NCI-H2227 (cell line): Measurements from ENCODE around the gene CYP2A6.
"Not testable (repeated sequence)": the region's sequence is repeated elsewhere in the genome, so short reads cannot be mapped to it uniquely, and the experiment has no call there.

Source experiments
- DNase-seq: peaks from one replicate; lab custom pipeline; 2025; ENCODE audit not compliant: unreplicated experiment; lab: John Stamatoyannopoulos, UW

Gene CYP2A6

DNA sequence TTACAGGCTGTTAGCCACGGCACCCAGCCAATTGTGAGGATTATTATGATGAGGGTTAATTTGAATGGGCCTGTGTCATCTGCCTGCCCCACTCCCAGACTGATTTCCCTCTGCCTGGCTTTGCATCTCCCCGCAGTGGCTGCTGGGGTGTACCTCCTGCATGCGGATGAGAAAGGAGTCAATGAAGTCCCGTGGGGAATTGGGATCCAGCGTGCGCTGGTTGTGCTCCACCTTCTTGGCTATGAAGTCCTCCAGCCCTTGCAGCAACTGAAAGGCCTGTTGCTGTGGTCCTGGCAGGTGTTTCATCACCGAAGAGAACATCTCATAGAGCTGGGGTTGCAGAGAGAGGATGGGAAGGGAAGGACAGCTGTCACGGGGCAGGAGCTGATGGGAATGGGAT is 3.5 kb downstream of the CYP2A6 start:
- DNase-seq, result not testable (repeated sequence)

DNA sequence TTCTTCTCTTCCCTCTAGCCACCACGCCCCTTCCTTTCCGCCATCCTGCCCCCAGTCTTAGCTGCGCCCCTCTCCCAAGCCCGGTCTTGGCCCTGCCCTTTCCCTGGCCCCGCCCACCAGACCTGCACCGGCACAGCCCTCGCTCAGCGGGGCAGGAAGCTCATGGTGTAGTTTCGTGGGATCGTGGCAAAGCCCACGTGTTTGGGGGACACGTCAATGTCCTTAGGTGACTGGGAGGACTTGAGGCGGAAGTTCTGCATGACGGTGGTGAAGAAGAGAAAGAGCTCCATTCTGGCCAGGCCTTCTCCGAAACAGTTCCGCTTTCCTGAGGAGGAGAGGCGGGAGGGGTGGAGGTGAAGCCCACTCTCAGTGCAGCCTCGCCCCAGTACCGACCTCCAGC is 6.6 kb downstream of the CYP2A6 start:
- peak; percentile 58 for DNase-seq

DNA sequence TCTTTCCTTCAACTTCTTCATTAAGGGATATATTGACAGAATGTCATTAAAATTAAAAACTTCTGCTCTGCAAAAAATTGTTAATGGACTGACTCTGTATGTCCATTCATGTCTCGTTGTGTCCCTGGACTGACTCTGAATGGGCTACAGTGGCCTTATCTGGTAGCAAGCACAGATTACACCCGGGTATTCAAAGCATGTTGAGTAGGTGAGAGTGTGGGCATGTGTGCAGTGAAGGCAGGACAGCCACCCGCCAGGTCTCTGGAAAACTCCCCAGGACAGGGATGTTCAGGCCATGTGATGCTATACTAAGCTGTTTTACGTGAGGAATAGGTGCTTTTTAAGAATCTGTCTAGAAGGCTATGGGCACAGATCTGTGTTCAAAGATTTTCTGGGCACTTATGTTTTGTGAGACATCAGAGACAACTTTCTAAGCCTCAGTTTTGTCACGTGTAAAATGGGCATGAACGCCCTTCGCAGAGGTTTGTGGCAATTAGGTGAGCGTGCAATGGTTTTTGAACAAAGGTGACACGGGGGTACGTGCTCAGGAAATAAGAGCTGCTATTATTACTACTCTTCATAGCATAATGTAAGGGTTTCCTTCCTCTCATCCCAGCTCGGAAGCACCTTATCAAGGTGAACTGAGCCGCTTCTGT is 7.1 kb downstream of the CYP2A6 start:
- not testable (repeated sequence) for DNase-seq

DNA sequence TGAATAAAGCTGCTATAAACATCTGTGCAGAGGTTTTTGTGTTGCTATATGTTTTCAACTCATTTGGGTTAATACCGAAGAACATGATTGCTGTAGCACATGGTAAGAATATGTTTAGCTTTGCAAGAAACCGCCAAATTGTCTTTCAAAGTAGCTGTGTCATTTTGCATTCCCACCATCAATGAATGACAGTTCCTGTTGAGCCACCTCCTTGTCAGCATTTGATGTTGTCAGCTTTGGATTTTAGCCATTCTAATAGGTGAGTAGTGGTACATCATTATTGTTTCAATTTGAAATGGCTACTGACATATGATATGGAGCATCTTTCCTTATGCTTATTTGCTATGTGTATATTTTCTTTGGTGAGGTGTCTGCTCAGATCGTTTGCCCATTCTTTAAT is 8.2 kb downstream of the CYP2A6 start:
- not testable (repeated sequence) for DNase-seq

DNA sequence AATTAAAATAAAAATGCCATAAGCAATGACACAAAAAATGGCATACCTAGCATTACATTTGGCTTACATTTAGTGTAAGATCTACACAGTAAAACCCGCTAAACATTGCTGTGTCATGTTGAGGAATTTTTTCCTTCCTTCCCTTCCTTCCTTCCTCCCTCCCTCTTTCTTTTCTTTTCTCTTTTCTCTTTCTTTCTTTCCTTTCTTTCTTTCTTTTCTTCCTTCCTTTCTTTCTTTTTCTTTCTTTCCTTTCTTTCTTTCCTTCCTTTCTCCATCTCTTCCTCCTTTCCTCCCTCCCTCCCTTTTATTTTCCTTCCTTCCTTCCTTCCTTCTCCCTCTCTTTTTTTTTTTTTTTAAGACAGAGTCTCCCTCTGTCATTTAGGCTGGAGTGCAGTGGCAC is 11.8 kb downstream of the CYP2A6 start:
- DNase-seq, result not testable (repeated sequence)

DNA sequence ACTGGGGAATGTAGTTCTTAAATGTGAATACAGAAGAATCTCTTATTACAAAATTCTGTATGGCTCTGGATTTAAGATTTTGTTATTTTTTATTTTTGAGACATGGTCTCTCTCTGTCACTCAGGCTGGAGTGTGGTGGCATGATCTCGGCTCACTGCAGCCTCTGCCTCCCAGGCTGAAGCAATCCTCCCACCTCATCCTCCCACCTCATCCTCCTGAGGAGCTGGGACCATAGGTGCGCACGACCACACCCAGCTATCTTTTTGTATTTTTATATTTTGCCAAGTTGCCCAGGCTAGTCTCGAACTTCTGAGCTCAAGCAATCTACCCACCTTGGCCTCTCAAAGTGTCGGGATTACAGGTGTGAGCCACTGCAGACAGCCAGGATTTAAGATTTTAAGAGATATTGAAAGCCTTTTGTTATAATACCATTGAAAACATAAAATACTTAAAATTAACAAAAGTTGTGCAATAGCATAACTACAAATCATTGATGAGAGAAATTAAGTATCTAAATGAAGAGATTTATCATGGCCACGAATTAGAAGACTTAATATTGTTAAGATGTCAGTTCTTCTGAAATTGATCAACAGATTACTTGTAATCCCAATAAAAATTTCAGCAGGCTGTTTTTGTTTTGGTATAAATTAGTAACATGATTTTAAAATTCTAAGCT is 13.4 kb downstream of the CYP2A6 start:
- no peak for DNase-seq

DNA sequence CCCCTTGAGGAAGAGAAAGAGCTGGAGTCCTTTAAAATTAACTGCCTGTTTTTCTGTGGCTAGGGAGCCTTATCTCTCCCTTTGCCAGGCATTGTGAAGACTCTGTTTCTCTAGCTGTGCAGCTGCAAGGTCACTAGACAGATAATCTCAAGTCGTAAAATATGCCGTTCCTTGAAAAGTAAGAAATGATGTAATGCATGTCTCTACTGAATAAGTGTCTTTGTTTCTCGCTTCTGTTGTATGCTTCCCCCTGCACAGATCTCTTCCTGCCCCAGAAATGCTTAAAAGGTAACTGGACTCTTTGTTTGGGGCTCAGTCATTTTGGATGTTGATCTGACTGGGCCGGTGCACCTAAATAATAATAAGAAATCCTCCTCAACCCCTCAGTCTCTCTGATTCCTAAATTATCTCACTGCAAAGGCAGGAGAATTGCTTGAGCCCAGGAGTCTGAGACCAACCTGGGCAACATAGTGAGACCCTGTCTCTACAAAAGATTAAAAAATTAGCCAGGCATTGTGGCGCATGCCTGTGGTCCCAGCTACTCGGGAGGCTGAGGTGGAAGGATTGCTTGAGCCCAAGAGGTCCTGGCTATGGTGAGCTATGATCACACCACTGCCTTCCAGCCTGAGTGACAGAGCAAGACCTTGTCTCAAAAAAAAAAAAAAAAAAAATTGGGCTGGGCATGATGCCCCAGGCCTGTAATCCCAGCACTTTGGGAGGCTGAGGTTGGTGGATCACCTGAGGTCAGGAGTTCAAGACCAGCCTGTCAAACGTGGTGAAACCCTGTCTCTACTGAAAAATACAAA is 16.3 kb downstream of the CYP2A6 start:
- not testable (repeated sequence) for DNase-seq

DNA sequence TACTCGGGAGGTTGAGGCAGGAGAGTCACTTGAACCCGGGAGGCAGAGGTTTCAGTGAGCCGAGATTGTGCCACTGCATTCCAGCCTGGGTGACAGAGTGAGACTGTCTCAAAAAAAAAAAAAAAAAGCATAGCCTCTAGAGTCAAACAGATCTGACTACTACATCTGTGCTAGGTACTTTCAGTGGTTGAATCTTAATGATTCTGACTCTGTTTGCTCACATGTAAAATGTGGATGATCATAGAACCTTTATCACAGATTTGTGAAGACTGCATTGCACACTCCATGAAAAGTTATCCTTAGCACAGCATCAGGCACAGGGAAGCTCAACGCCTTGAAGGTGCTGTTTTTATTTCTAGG is 17.8 kb downstream of the CYP2A6 start:
- not testable (repeated sequence) for DNase-seq

DNA sequence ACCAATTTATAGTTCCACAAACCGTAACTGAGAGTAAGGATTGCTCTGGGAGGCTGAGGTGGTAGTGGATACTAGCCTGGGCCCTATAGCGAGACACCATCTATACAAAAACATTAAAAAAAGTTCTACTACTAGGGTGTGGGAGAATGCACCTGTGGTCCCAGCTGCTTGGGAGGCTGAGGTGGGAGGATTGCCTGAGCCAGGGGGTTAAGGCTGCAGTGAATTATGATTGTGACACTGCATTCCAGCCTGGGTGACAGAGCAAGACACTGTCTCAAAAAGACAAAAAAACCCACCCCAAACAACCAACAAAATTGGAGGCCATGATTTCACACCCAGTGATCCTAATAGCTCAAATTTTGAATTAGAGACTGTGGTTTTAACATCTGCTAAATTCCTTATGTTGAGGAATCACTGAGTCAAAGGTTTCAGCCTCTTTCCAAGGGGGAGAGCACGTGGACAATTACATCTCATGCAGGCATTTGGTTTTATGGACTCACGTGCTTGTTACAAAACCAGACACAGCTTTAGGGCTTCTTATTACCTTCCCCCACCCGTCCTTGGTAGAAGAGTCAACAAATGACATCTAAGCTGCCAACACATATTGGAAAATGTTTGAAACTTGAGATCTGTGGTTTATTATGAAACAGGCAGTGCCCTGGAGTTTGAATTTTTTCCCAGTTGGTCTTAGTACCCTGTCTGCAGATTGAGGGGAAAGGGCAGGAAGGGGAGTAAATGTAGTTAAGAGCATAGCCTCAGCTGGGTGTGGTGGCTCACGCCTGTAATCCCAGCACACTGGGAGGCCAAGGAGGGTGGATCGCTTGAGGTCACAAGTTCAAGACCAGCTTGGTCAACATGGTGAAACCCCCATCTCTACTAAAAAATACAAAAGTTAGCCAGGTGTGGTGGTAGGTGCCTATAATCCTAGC is 18.5 kb downstream of the CYP2A6 start:
- no peak for DNase-seq

DNA sequence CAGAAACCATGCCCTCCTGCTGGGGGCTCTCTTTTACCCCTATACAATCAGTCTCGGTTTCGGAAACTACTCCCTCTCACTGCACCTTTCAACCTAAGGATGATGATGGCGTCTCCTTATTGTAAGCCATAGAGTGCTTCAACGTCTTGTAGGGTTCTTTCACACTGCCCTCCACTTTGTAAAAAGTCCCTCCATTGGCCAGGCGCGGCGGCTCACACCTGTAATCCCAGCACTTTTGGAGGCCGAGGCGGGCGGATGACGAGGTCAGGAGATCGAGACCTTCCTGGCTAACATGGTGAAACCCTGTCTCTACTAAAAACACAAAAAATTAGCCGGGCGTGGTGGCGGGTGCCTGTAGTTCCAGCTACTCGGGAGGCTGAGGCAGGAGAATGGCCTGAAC is 19.5 kb downstream of the CYP2A6 start:
- DNase-seq, result not testable (repeated sequence)

DNA sequence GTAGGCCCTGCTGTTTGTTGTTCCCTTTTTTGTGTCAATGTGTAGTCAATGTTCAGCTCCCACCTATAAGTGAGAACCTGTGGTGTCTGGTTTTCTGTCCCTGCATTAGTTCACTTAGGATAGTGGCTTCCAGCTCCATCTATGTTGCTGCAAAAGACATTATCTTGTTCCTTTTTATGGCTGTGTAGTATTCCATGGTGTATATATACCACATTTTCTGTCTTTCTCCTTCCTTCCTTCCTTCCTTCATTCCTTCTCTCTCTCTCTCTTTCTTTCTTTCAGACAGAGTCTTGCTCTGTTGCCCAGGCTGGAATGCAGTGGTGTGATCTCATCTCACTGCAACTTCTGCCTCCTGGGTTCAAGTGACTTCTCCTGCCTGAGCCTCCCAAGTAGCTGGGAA is 21.0 kb downstream of the CYP2A6 start:
- DNase-seq, result no peak

DNA sequence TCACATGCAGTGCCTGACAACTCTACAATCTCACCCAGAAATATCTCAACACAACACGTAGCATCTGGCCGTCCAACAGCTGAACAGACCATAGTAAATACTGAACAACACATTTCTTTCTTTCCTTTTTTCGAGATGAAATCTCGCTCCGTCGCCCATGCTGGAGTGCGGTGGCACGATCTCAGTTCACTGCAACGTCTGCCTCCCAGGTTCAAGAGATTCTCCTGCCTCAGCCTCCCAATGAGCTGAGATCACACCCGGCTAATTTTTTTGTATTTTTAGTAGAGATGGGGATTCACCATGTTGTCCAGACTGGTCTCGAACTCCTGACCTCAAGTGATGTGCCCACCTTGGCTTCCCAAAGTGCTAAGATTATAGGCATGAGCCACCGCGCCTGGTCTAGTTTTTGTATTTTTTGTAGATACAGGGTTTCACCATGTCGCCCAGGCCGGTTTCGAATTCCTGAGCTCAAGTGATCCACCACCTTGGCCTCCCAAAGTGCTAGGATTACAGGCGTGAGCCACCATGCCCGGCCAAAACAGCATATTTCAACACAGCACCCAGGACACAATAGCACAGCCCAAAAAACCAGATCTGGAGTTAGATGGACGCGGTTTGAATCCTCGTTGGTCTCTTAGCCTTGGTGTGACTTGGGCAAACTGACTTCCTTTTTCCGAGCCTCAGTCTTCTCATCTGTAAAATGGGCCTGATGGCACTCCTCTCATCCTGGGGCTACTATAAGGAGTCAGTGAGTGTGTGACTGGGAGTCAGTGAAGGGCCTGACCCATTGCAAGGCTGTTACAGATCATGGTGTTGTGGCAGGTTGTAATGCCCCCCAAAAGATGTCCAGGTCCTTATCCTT is 22.6 kb downstream of the CYP2A6 start:
- no peak for DNase-seq

DNA sequence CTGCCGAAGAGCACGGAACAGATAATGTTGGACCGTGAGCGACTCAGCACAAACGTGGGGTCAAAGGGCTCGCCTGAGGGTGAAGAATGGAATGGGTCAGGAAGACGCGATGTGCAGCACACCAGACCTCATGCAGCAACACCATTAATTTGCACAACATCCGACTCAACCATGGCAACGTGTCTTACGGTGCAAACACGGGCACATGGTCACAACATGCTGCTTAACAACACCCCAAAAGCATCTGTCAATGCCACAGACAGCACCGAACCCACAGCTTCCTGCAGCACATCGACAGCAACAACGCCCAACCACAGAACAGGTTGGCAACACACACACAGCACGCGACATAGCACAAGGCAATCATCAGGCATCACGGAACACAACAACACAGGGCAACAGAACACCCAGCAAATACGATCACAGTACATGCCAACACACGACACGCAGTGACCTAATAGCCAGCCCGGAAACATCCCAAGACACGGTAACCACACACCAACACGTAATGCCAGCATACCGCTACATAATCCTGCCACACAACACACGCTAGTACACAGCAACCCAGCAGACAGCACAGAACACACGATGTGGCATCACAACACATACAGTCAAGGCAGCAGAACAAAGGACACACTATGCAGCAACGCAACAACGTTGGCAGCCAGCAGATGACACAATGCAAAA is 23.4 kb downstream of the CYP2A6 start:
- DNase-seq, result not testable (repeated sequence)

DNA sequence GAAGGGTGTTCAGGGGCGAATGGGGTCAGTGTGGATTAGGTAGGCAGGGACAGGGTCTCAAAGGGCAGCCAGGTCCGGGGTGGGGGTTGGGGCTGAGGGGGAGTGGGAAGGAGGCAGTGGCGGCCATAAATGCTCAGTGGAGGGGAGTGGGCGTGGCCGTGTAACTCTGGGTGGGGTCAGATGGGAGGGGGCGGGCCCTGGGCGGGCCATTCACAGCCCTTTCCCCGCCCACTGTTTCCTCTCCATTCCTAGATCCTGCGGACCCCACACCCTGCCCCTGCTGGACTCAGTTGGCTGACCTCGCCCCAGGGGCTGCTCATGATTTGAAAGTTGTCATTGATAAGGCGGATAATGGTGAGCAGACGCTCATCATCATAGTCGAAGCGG is 23.9 kb downstream of the CYP2A6 start:
- DNase-seq, result not testable (repeated sequence)

DNA sequence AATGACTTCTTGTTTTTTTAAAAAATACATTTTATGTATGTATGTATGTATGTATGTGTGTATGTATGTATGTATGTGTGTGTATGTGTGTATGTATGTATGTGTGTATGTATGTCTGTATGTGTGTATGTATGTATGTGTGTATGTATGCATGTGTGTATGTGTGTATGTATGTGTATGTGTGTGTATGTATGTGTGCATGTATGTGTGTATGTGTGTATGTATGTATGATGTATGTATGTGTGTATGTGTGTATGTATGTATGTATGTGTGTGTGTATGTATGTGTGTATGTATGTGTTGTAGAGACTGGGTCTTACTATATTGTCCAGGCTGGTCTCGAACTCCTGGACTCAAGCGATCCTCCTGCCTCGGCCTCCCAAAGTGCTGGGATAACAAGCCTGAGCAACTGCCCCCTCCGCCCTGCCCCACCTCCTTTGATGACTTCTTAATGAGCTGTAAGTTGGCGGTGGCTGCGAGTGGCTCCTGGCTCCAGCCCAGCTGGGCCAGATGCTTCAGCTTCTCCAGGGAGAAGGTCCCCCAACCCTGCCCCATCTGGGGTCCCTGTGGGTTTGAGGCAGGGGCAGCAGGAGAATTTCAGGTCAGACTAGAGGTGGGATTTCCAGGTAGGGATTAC is 24.7 kb downstream of the CYP2A6 start:
- DNase-seq, result not testable (repeated sequence)

DNA sequence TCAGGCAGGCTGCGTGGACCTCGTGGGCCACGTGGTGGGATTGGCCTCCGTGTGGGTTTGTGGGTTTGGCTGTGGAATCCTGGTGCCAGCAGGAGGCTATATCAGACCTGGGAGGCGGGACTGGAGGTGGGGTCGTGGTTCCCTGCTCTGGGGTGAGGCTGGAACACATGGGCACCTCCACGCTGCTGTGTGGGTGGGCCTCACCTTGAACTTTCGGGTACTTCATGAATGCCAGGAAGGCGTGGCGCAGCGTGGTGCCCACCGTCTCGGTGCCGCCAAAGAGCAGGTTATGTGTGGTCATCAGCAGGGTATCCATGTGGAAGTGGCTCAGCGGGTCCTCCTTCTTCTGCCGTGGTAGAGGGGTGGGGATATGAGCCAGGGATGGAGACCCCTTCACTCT is 25.3 kb downstream of the CYP2A6 start:
- DNase-seq, result not testable (repeated sequence)

DNA sequence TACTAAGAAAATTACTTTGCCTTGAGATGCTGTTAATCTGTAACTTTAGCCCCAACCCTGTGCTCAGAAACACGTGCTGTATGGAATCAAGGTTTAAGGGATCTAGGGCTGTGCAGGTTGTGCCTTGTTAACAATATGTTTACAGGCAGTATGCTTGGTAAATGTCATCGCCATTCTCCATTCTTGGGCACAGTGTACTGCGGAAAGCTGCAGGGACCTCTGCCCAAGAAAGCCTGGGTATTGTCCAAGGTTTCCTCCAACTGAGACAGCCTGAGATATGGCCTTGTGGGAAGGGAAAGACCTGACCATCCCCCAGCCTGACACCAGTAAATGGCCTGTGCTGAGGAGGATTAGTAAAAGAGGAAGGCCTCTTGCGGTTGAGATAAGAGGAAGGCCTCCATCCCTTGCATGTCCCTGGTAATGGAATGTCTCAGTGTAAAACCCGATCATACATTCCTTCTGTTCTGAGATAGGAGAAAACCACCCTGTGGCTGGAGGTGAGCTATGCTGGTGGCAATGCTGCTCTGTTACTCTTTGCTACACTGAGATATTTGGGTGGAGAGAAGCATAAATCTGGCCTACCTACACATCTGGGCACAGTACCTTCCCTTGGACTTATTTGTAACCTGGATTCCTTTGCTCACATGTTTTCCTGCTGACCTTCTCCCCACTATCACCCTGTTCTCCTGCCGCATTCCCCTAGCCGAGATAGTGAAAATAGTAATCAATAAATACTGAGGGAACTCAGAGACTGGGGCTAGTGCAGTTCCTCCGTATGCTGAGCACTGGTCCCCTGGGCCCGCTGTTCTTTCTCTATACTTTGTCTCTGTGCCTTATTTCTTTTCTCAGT is 27.3 kb downstream of the CYP2A6 start:
- not testable (repeated sequence) for DNase-seq

DNA sequence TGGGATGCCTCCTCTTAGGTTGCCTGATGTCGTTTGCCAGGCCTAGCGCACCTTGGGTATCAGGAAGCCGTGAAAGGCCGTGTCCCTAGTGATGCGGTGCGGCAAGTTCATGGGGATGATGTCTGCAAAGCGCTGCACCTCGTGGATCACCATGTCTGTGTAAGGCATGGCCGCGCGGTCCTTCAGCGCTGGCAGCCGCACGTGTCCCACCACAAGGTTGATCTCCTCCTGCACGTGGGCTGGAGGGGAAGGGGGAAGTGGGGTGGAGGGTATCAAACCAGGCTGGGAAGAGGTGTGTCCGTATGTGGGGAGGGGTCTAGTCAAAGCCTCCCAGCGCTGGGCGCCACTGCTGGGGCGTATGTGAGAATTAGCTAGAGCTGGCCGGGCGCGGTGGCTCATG is 28.1 kb downstream of the CYP2A6 start:
- no peak for DNase-seq
